Inflammatory macrophage (primary cell): ENCODE results near the gene JUP.

Experiments
- DNase-seq, 2 donors: peaks; one replicate each; pipeline ENCODE4 v3.0.0-alpha.2; 2020 to 2022

The JUP gene

GRCh38 chr17:41754066-41754465 lies 32.4 kb downstream of the JUP start:
- no peak for DNase-seq

- DNase-seq, result no peak
These were observed 35.2 kb downstream of the JUP start for GRCh38 chr17:41751288-41751687.

- no peak for DNase-seq
These were observed 35.6 kb downstream of the JUP start for GRCh38 chr17:41750862-41751261.

GRCh38 chr17:41748275-41748674 lies 38.2 kb downstream of the JUP start:
- DNase-seq, result no peak

GRCh38 chr17:41741709-41742108 lies 44.8 kb downstream of the JUP start:
- DNase-seq, result no peak

- DNase-seq, result no peak
These were observed 46.0 kb downstream of the JUP start for GRCh38 chr17:41740506-41740905.

GRCh38 chr17:41739661-41740352 lies 46.7 kb downstream of the JUP start:
- no peak for DNase-seq

GRCh38 chr17:41738801-41739112 lies 47.8 kb downstream of the JUP start:
- no peak for DNase-seq

- DNase-seq, result peak; percentile 78 to 83
These were observed 48.3 kb downstream of the JUP start for GRCh38 chr17:41738077-41738800.

- DNase-seq, result no peak
These were observed 48.9 kb downstream of the JUP start for GRCh38 chr17:41737680-41738023.

GRCh38 chr17:41736983-41737679 lies 49.4 kb downstream of the JUP start:
- DNase-seq, result no peak

- no peak for DNase-seq
These were observed 50.8 kb downstream of the JUP start for GRCh38 chr17:41735744-41736143.

GRCh38 chr17:41734949-41735313 lies 51.6 kb downstream of the JUP start:
- no peak for DNase-seq

GRCh38 chr17:41734139-41734948 lies 52.2 kb downstream of the JUP start, which contains the start of gene HAP1:
TSS of gene HAP1 (minus strand) at chr17:41734643. CDS start at chr17:41734634, 9 bp downstream.
- peak in 1 of 2 donors; percentile 11 for DNase-seq

- no peak for DNase-seq
These were observed 53.0 kb downstream of the JUP start for GRCh38 chr17:41733348-41734138.

- no peak for DNase-seq
These were observed 54.7 kb downstream of the JUP start for GRCh38 chr17:41731836-41732235.

- peak in 1 of 2 donors; percentile 26 for DNase-seq
These were observed 56.0 kb downstream of the JUP start for GRCh38 chr17:41730479-41730878.

GRCh38 chr17:41728056-41728455 lies 58.5 kb downstream of the JUP start:
- no peak for DNase-seq

GRCh38 chr17:41725134-41725533 lies 61.4 kb downstream of the JUP start:
- DNase-seq, result no peak

GRCh38 chr17:41724476-41725050 lies 61.9 kb downstream of the JUP start:
- DNase-seq, result no peak

- no peak for DNase-seq
These were observed 62.6 kb downstream of the JUP start for GRCh38 chr17:41723801-41724475.
